Astrocyte of the cerebellum (primary cell): ENCODE data around the gene NUP205.

ENCODE experiments used
- DNase-seq: peaks from one replicate; pipeline ENCODE4 v3.0.0-alpha.2; 2011; ENCODE audit warnings: low read depth
- H3K4me3 ChIP-seq: 2 replicates; pipeline ENCODE4 v1.5.1; 2011; ENCODE audit warnings: mild to moderate bottlenecking, low read depth, low read length, moderate library complexity
- in situ Hi-C: cut with HindIII; loops from 2 replicates; pipeline ENCODE4 v1.10.0; 2017; ENCODE audit warnings: low sequenced_read_pairs
- TF ChIP-seq, protein P1 (sequence below): IDR thresholded peaks from 2 replicates; pipeline ENCODE4 v1.5.1; 2012; ENCODE audit warnings: low read length, low read depth, moderate library complexity, mild to moderate bottlenecking; ENCODE audit errors: missing control alignments

Gene NUP205

GRCh38 chr7:135558881-135559280 is 1.2 kb downstream of the NUP205 start:
- TF ChIP-seq, protein P1, sequence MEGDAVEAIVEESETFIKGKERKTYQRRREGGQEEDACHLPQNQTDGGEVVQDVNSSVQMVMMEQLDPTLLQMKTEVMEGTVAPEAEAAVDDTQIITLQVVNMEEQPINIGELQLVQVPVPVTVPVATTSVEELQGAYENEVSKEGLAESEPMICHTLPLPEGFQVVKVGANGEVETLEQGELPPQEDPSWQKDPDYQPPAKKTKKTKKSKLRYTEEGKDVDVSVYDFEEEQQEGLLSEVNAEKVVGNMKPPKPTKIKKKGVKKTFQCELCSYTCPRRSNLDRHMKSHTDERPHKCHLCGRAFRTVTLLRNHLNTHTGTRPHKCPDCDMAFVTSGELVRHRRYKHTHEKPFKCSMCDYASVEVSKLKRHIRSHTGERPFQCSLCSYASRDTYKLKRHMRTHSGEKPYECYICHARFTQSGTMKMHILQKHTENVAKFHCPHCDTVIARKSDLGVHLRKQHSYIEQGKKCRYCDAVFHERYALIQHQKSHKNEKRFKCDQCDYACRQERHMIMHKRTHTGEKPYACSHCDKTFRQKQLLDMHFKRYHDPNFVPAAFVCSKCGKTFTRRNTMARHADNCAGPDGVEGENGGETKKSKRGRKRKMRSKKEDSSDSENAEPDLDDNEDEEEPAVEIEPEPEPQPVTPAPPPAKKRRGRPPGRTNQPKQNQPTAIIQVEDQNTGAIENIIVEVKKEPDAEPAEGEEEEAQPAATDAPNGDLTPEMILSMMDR: no peak
- H3K4me3 ChIP-seq: peak overlapping the region; percentile 74
- no peak for DNase-seq
- in situ Hi-C loops: no loop called here

- DNase-seq: no peak
- TF ChIP-seq, protein P1: no peak
- in situ Hi-C loops: no loop called here
- H3K4me3 ChIP-seq: no peak overlapping the region
These were observed 2.9 kb downstream of the NUP205 start for GRCh38 chr7:135560631-135561030.

DNA sequence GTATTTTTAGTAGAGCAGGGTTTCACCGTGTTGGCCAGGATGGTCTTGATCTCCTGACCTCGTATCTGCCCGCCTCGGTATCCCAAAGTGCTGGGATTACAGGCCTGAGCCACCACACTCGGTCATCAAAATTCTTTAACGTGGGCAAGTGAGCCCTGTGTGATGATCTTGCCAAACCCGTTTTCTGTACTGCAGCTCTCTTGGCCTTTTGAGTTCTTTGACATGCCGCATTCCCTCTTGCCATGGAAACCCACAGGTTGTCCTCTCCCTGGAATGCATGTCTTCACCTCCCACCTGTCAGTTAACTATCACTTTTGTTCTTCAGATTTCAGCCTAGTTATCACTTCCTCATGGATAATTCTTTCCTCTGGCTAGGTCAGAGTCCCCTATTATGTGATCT is 5.0 kb downstream of the NUP205 start:
- no peak overlapping the region for H3K4me3 ChIP-seq
- in situ Hi-C loops: no loop called here
- DNase-seq: no peak
- TF ChIP-seq, protein P1: no peak

- H3K4me3 ChIP-seq: no peak overlapping the region
- in situ Hi-C loops: no loop called here
- no peak for DNase-seq
- TF ChIP-seq, protein P1: no peak
These were observed 14.1 kb downstream of the NUP205 start for GRCh38 chr7:135571834-135572233.

DNA sequence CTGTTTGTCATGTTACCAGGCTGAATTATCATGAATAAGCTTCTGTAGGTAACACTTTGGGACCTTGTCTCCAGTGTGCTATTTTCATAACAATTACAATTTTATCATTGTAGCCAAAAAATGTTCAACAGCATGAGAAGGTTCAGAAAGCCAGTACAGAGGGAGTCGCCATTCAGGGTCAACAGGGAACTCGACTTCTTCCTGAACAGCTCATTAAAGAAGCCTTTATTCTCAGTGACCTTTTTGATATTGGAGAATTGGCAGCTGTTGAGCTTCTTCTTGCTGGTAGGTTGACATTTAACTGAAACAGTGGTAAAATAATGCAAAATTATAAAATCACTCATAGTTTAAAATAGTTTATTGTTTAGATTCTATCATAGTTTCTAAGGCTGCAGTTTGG is 15.8 kb downstream of the NUP205 start:
- in situ Hi-C loops: no loop called here
- TF ChIP-seq, protein P1: no peak
- no peak overlapping the region for H3K4me3 ChIP-seq
- DNase-seq: no peak

- in situ Hi-C loops: no loop called here
- no peak overlapping the region for H3K4me3 ChIP-seq
- no peak for DNase-seq
- TF ChIP-seq, protein P1: no peak
These were observed 17.6 kb downstream of the NUP205 start for GRCh38 chr7:135575296-135575695.

DNA sequence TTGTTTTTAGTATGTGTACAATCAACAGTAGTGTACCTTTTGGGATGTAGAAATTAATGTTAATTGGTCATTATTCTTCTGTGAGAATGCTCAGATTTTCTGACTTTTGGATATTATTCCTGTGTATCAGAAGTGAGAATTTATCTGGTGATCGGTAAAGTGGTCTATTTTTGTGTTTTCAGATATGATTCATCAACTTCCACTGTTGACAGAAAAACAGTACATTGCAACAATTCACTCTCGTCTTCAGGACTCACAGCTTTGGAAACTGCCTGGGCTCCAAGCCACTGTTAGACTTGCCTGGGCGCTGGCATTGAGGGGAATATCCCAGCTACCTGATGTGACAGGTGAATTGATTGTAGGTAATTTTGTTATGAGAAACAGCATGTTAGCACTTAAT is 20.9 kb downstream of the NUP205 start:
- no peak overlapping the region for H3K4me3 ChIP-seq
- in situ Hi-C loops: no loop called here
- TF ChIP-seq, protein P1: no peak
- DNase-seq: no peak
